ENCODE data around the gene PRSS36.
"Not testable (repeated sequence)": the region's sequence is repeated elsewhere in the genome, so short reads cannot be mapped to it uniquely, and the experiment has no call there.

- not testable (repeated sequence) for TF ChIP-seq POLR2A, CTCF (IDR thresholded peaks at IDR 0.05)
These were observed 48.8 kb downstream of the PRSS36 start for GRCh38 chr16:31100876-31101641.

All from sigmoid colon (tissue), 3 donors.